A549 (cell line): ENCODE results near the gene RBM47.

Source experiments
- BHLHE40 ChIP-seq: IDR thresholded peaks from 2 replicates; pipeline ENCODE4 v1.6.1; 2012; ENCODE audit warnings: low read depth, low read length, inconsistent platforms
- CEBPB ChIP-seq, 2 experiments: fragments of >200 bp in 1 of 2; sonication (Bioruptor Twin) in 1 of 2; formaldehyde crosslinking in 1 of 2; IDR thresholded peaks; 2 replicates each; pipeline ENCODE4 v1.6.1; 2012 to 2016
- EP300 ChIP-seq, 2 experiments: fragments of >200 bp; sonication (Bioruptor Twin); formaldehyde crosslinking; IDR thresholded peaks; 2 replicates in 1 of 2; 3 replicates in 1 of 2; pipeline ENCODE4 v1.6.1; 2016 to 2017
- HDAC2 ChIP-seq: fragments of 200-600 bp; sonication (generic); IDR thresholded peaks from 2 replicates; pipeline ENCODE4 v1.6.1; 2016
- KDM1A ChIP-seq: fragments of 200-600 bp; sonication (generic); IDR thresholded peaks from 2 replicates; pipeline ENCODE4 v1.6.1; 2016; ENCODE audit warnings: low read depth, mild to moderate bottlenecking
- POLR2A ChIP-seq: IDR thresholded peaks from 2 replicates; pipeline ENCODE4 v1.6.1; 2012; ENCODE audit warnings: mild to moderate bottlenecking, low read length
- RAD21 ChIP-seq, 2 experiments: fragments of >200 bp in 1 of 2; sonication (Bioruptor Twin) in 1 of 2; formaldehyde crosslinking in 1 of 2; IDR thresholded peaks in 1 of 2; conservative IDR thresholded peaks in 1 of 2; 2 replicates in 1 of 2; 3 replicates in 1 of 2; pipeline ENCODE4 v1.6.1; 2012 to 2018; ENCODE audit warnings: inconsistent platforms in 1 of 2
- TF ChIP-seq, protein P1 (sequence below): fragments of >200 bp; sonication (Bioruptor Twin); formaldehyde crosslinking; IDR thresholded peaks from 3 replicates; pipeline ENCODE4 v1.5.1; 2016
- TF ChIP-seq, protein P2 (sequence below): fragments of 150-350 bp; IDR thresholded peaks from 2 replicates; pipeline ENCODE4 v1.6.1; 2014; ENCODE audit warnings: low read depth, mild to moderate bottlenecking, low read length
- TF ChIP-seq, protein P3 (sequence below): fragments of 200-600 bp; sonication (generic); IDR thresholded peaks from 2 replicates; pipeline ENCODE4 v1.6.1; 2016; ENCODE audit warnings: antibody characterized with exemption, mild to moderate bottlenecking, moderate library complexity
- TF ChIP-seq, protein P4 (sequence below): IDR thresholded peaks from 2 replicates; pipeline ENCODE4 v1.6.1; 2012
- TF ChIP-seq, protein P5 (sequence below): fragments of 450-650 bp; IDR thresholded peaks from 2 replicates; pipeline ENCODE4 v1.6.1; 2014; ENCODE audit warnings: antibody characterized with exemption
- TF ChIP-seq, protein P6 (sequence below): fragments of >200 bp; sonication (Bioruptor Twin); formaldehyde crosslinking; IDR thresholded peaks from 3 replicates; pipeline ENCODE4 v1.6.1; 2016

DNA sequence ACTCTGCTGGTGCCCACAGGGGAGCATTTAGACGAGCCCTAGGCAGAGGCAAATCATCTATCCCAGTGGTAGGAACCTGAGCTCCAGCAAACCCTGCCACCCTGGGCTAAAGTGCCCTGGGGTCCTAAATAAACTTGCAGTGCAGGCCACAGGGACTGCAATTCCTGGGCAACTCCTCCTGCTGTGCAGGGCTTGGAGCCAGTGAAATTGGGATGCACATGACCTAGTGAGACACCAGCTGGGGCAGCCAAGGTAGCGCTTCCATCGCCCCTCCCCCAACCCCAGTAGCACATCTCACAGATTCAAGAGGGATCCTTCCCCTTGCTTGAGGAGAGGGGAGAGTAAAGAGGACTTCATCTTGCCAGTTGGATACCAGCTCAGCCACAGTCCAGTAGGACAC lies 250.4 kb downstream of the RBM47 start:
- TF ChIP-seq, protein P1, sequence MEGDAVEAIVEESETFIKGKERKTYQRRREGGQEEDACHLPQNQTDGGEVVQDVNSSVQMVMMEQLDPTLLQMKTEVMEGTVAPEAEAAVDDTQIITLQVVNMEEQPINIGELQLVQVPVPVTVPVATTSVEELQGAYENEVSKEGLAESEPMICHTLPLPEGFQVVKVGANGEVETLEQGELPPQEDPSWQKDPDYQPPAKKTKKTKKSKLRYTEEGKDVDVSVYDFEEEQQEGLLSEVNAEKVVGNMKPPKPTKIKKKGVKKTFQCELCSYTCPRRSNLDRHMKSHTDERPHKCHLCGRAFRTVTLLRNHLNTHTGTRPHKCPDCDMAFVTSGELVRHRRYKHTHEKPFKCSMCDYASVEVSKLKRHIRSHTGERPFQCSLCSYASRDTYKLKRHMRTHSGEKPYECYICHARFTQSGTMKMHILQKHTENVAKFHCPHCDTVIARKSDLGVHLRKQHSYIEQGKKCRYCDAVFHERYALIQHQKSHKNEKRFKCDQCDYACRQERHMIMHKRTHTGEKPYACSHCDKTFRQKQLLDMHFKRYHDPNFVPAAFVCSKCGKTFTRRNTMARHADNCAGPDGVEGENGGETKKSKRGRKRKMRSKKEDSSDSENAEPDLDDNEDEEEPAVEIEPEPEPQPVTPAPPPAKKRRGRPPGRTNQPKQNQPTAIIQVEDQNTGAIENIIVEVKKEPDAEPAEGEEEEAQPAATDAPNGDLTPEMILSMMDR: no peak
- TF ChIP-seq, protein P2, sequence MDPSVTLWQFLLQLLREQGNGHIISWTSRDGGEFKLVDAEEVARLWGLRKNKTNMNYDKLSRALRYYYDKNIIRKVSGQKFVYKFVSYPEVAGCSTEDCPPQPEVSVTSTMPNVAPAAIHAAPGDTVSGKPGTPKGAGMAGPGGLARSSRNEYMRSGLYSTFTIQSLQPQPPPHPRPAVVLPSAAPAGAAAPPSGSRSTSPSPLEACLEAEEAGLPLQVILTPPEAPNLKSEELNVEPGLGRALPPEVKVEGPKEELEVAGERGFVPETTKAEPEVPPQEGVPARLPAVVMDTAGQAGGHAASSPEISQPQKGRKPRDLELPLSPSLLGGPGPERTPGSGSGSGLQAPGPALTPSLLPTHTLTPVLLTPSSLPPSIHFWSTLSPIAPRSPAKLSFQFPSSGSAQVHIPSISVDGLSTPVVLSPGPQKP: no peak
- TF ChIP-seq HDAC2: no peak
- TF ChIP-seq, protein P3, sequence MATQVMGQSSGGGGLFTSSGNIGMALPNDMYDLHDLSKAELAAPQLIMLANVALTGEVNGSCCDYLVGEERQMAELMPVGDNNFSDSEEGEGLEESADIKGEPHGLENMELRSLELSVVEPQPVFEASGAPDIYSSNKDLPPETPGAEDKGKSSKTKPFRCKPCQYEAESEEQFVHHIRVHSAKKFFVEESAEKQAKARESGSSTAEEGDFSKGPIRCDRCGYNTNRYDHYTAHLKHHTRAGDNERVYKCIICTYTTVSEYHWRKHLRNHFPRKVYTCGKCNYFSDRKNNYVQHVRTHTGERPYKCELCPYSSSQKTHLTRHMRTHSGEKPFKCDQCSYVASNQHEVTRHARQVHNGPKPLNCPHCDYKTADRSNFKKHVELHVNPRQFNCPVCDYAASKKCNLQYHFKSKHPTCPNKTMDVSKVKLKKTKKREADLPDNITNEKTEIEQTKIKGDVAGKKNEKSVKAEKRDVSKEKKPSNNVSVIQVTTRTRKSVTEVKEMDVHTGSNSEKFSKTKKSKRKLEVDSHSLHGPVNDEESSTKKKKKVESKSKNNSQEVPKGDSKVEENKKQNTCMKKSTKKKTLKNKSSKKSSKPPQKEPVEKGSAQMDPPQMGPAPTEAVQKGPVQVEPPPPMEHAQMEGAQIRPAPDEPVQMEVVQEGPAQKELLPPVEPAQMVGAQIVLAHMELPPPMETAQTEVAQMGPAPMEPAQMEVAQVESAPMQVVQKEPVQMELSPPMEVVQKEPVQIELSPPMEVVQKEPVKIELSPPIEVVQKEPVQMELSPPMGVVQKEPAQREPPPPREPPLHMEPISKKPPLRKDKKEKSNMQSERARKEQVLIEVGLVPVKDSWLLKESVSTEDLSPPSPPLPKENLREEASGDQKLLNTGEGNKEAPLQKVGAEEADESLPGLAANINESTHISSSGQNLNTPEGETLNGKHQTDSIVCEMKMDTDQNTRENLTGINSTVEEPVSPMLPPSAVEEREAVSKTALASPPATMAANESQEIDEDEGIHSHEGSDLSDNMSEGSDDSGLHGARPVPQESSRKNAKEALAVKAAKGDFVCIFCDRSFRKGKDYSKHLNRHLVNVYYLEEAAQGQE: no peak
- TF ChIP-seq CEBPB (IDR thresholded peaks at IDR 0.05): no peak
- TF ChIP-seq, protein P4, sequence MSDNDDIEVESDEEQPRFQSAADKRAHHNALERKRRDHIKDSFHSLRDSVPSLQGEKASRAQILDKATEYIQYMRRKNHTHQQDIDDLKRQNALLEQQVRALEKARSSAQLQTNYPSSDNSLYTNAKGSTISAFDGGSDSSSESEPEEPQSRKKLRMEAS: no peak
- TF ChIP-seq, protein P5, sequence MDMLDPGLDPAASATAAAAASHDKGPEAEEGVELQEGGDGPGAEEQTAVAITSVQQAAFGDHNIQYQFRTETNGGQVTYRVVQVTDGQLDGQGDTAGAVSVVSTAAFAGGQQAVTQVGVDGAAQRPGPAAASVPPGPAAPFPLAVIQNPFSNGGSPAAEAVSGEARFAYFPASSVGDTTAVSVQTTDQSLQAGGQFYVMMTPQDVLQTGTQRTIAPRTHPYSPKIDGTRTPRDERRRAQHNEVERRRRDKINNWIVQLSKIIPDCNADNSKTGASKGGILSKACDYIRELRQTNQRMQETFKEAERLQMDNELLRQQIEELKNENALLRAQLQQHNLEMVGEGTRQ: no peak
- no peak for TF ChIP-seq KDM1A
- TF ChIP-seq EP300 (IDR thresholded peaks at IDR 0.05): no peak
- no peak for TF ChIP-seq POLR2A
- no peak for TF ChIP-seq BHLHE40
- TF ChIP-seq RAD21 (conservative IDR thresholded peaks at IDR 0.05 in 1 of 2, IDR thresholded peaks at IDR 0.05 in 1 of 2): no peak
- TF ChIP-seq, protein P6, sequence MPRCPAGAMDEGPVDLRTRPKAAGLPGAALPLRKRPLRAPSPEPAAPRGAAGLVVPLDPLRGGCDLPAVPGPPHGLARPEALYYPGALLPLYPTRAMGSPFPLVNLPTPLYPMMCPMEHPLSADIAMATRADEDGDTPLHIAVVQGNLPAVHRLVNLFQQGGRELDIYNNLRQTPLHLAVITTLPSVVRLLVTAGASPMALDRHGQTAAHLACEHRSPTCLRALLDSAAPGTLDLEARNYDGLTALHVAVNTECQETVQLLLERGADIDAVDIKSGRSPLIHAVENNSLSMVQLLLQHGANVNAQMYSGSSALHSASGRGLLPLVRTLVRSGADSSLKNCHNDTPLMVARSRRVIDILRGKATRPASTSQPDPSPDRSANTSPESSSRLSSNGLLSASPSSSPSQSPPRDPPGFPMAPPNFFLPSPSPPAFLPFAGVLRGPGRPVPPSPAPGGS: no peak
